Muscle of back (tissue), 11 donors: ENCODE results near the gene TATDN2. TPM values are rescaled to one million over a fixed set of nuclear protein-coding genes. Genes with fewer than 3 reads are reported as not detected.

Experiments used
- DNase-seq, 3 donors: peaks; one replicate each; pipeline versions ENCODE4 v3.0.0 to v3.0.0-alpha.2; 2013
- polyA plus RNA-seq, 10 donors: library from polyadenylated mRNA; unstranded; fragments of 120-200 nt; gene quantifications; one replicate each; pipeline ENCODE4 v1.2.1, GENCODE V29; 2013; ENCODE audit not compliant: insufficient read length in 10 of 10

TATDN2 gene
- polyA plus RNA-seq, 10 donors = 17.1 to 25.5 (median 20.2) TPM

GRCh38 chr3:10317311-10317960 lies 69.2 kb downstream of the TATDN2 start:
- DNase-seq = no peak

- DNase-seq = no peak
These were observed 69.7 kb downstream of the TATDN2 start for GRCh38 chr3:10317961-10318350.

GRCh38 chr3:10319251-10319650 lies 71.0 kb downstream of the TATDN2 start:
- DNase-seq = no peak

GRCh38 chr3:10319804-10320203 lies 71.5 kb downstream of the TATDN2 start:
- DNase-seq = no peak

- DNase-seq = no peak
These were observed 72.0 kb downstream of the TATDN2 start for GRCh38 chr3:10320320-10320677.

- no peak for DNase-seq
These were observed 73.5 kb downstream of the TATDN2 start for GRCh38 chr3:10321630-10322351.

- DNase-seq = no peak
These were observed 74.1 kb downstream of the TATDN2 start for GRCh38 chr3:10322352-10322710.

- DNase-seq = no peak
These were observed 79.3 kb downstream of the TATDN2 start for GRCh38 chr3:10327592-10327991.

GRCh38 chr3:10328460-10329071 lies 80.3 kb downstream of the TATDN2 start:
- no peak for DNase-seq

- no peak for DNase-seq
These were observed 81.3 kb downstream of the TATDN2 start for GRCh38 chr3:10329495-10330015.

GRCh38 chr3:10330319-10330718 lies 82.1 kb downstream of the TATDN2 start:
- no peak for DNase-seq

Other genes starting within 250 kb of the TATDN2 start
- gene FANCD2, start 222.0 kb upstream of the TATDN2 start, polyA plus RNA-seq = 10 to 100 TPM in 4 of 10 donors, 1 to 10 TPM in 6; 5.8 to 11.8 (median 9.8) TPM
- gene FANCD2OS, start 140.2 kb upstream of the TATDN2 start, polyA plus RNA-seq = not detected
- gene BRK1, start 132.8 kb upstream of the TATDN2 start, polyA plus RNA-seq = 100 to 1,000 TPM; 119 to 163 (median 143) TPM
- gene VHL, start 106.7 kb upstream of the TATDN2 start, polyA plus RNA-seq = 10 to 100 TPM; 41.0 to 53.0 (median 44.5) TPM
- gene IRAK2, start 83.5 kb upstream of the TATDN2 start, polyA plus RNA-seq = under 1 TPM; 0.51 to 0.83 (median 0.71) TPM
- 1 to 10 TPM in 2 of 10 donors, under 1 TPM in 7, not detected in 1; 0.33 to 1.3 (median 0.51) TPM for gene GHRL, start 44.5 kb downstream of the TATDN2 start, polyA plus RNA-seq
- 100 to 1,000 TPM in 6 of 10 donors, 10 to 100 TPM in 4; 94.5 to 129 (median 105) TPM for gene SEC13, start 72.7 kb downstream of the TATDN2 start, polyA plus RNA-seq